SK-N-SH (cell line): ENCODE measurements around the gene MYBBP1A. TPM values are rescaled to one million over a fixed set of nuclear protein-coding genes. Genes with fewer than 3 reads are reported as not detected.

Experiments
- CTCF ChIA-PET: fragments of 300-600, 350-600 bp; formaldehyde crosslinking; extraction: SDS; loops from one replicate; lab custom pipeline; 2021; lab: Yijun Ruan, JAX
- POLR2A ChIA-PET: fragments of 350-600 bp; sonication (Branson Sonifier 250); formaldehyde crosslinking; extraction: SDS; loops from one replicate; lab custom pipeline; 2020; ENCODE audit warnings: antibody characterized with exemption, inconsistent platforms; lab: Yijun Ruan, JAX
- DNase-seq: peaks from one replicate; pipeline ENCODE4 v3.0.0; 2012
- H2AFZ ChIP-seq: fragments of 200-600 bp; sonication (generic); 2 replicates; pipeline ENCODE4 v1.8.1; 2016; ENCODE audit warnings: antibody characterized with exemption, mild to moderate bottlenecking, low read depth
- H3F3A ChIP-seq: fragments of 200-600 bp; sonication (generic); replicated peaks from 2 replicates; pipeline ENCODE3; 2016; ENCODE audit warnings: antibody characterized with exemption, mild to moderate bottlenecking; ENCODE audit not compliant: insufficient read depth
- H3K27ac ChIP-seq, 2 experiments: fragments of 200-500 bp in 1 of 2; fragments of 200-600 bp in 1 of 2; sonication (Bioruptor generic) in 1 of 2; sonication (generic), shearing (Covaris generic) in 1 of 2; 2 replicates each; pipeline versions ENCODE4 v1.5.1 to v1.6.1; 2014 to 2016; ENCODE audit warnings: low read depth in 2 of 2, inconsistent platforms in 1 of 2, low read length in 1 of 2, mild to moderate bottlenecking in 1 of 2, mixed read lengths in 1 of 2
- H3K27me3 ChIP-seq: fragments of 200-600 bp; sonication (generic), shearing (Covaris generic); 2 replicates; pipeline ENCODE4 v1.6.1; 2016; ENCODE audit warnings: mixed run types; ENCODE audit not compliant: insufficient read depth
- H3K36me3 ChIP-seq, 2 experiments: fragments of 200-500 bp in 1 of 2; fragments of 200-600 bp in 1 of 2; sonication (Bioruptor generic) in 1 of 2; sonication (generic) in 1 of 2; replicated peaks in 1 of 2; 2 replicates each; pipeline versions ENCODE3 to v1.5.1; 2014 to 2016; ENCODE audit warnings: low read length in 1 of 2, mild to moderate bottlenecking in 1 of 2; ENCODE audit not compliant: insufficient read depth in 2 of 2, control insufficient read depth in 1 of 2
- H3K4me1 ChIP-seq, 2 experiments: fragments of 200-500 bp in 1 of 2; fragments of 200-600 bp in 1 of 2; sonication (Bioruptor generic) in 1 of 2; sonication (generic), shearing (Covaris generic) in 1 of 2; 2 replicates each; pipeline versions ENCODE4 v1.5.1 to v1.6.1; 2014 to 2016; ENCODE audit warnings: low read depth in 1 of 2, low read length in 1 of 2, mixed run types in 1 of 2; ENCODE audit not compliant: insufficient read depth in 2 of 2, control insufficient read depth in 1 of 2
- H3K4me2 ChIP-seq: fragments of 200-600 bp; sonication (generic), shearing (Covaris generic); 2 replicates; pipeline ENCODE4 v1.6.1; 2017; ENCODE audit warnings: mixed run types
- H3K4me3 ChIP-seq, 2 experiments: fragments of 200-500 bp in 1 of 2; fragments of 200-600 bp in 1 of 2; sonication (Bioruptor generic) in 1 of 2; sonication (generic), shearing (Covaris generic) in 1 of 2; 2 replicates each; pipeline versions ENCODE4 v1.5.1 to v1.8.1; 2014 to 2016; ENCODE audit warnings: low read depth in 2 of 2, inconsistent platforms in 1 of 2, low read length in 1 of 2, mild to moderate bottlenecking in 1 of 2, mixed read lengths in 1 of 2, moderate library complexity in 1 of 2
- H3K79me2 ChIP-seq: fragments of 200-600 bp; sonication (generic); 2 replicates; pipeline ENCODE4 v1.8.1; 2017; ENCODE audit warnings: mild to moderate bottlenecking; ENCODE audit not compliant: insufficient read depth
- H3K9ac ChIP-seq: fragments of 200-600 bp; sonication (generic); 2 replicates; pipeline ENCODE4 v1.6.1; 2017; ENCODE audit warnings: mixed run types
- H3K9me2 ChIP-seq: fragments of 200-600 bp; sonication (generic); 2 replicates; pipeline ENCODE4 v1.6.1; 2017; ENCODE audit warnings: mixed run types
- H3K9me3 ChIP-seq: fragments of 200-600 bp; sonication (generic); 2 replicates; pipeline ENCODE4 v1.6.1; 2017; ENCODE audit warnings: mixed run types, mild to moderate bottlenecking, moderate library complexity
- H4K20me1 ChIP-seq: fragments of 200-600 bp; sonication (generic); 2 replicates; pipeline ENCODE4 v1.6.1; 2017; ENCODE audit warnings: mild to moderate bottlenecking, mixed run types; ENCODE audit not compliant: insufficient read depth
- FOSL2 ChIP-seq: IDR thresholded peaks from 2 replicates; pipeline ENCODE4 v1.4.0; 2012; ENCODE audit warnings: low read depth, mild to moderate bottlenecking, moderate library complexity, borderline replicate concordance
- FOXJ3 ChIP-seq: sonication (generic); formaldehyde crosslinking; IDR thresholded peaks from 2 replicates; pipeline ENCODE4 v1.5.1; 2020; ENCODE audit warnings: mild to moderate bottlenecking, missing genetic modification reagents
- FOXM1 ChIP-seq: IDR thresholded peaks from 2 replicates; pipeline ENCODE4 v1.4.0; 2012; ENCODE audit warnings: low read depth, mild to moderate bottlenecking
- GABPA ChIP-seq: IDR thresholded peaks from 2 replicates; pipeline ENCODE4 v1.4.0; 2012; ENCODE audit warnings: low read depth, mild to moderate bottlenecking
- JUND ChIP-seq: IDR thresholded peaks from 2 replicates; pipeline ENCODE4 v1.4.0; 2012
- MXI1 ChIP-seq: IDR thresholded peaks from 2 replicates; pipeline ENCODE4 v1.6.1; 2012; ENCODE audit warnings: mild to moderate bottlenecking, low read depth, low read length, improper control_type of control experiment
- POLR2AphosphoS5 ChIP-seq: IDR thresholded peaks from 2 replicates; pipeline ENCODE4 v1.6.1; 2012; ENCODE audit warnings: low read depth, low read length
- RAD21 ChIP-seq: IDR thresholded peaks from 2 replicates; pipeline ENCODE4 v1.6.1; 2012; ENCODE audit warnings: mild to moderate bottlenecking, low read length
- RFX5 ChIP-seq: IDR thresholded peaks from 2 replicates; pipeline ENCODE4 v1.6.1; 2012; ENCODE audit warnings: mild to moderate bottlenecking, improper control_type of control experiment, low read length
- SIN3A ChIP-seq: IDR thresholded peaks from 2 replicates; pipeline ENCODE4 v1.6.1; 2012; ENCODE audit warnings: low read depth, mild to moderate bottlenecking, low read length, moderate library complexity, borderline replicate concordance
- SMC3 ChIP-seq: IDR thresholded peaks from 2 replicates; pipeline ENCODE4 v1.6.1; 2012; ENCODE audit warnings: low read depth, low read length, improper control_type of control experiment
- TAF1 ChIP-seq: IDR thresholded peaks from 2 replicates; pipeline ENCODE4 v1.6.1; 2012; ENCODE audit warnings: low read depth, mild to moderate bottlenecking, low read length, moderate library complexity, borderline replicate concordance
- TCF12 ChIP-seq: IDR thresholded peaks from 2 replicates; pipeline ENCODE4 v1.4.0; 2012
- WGBS: methylation state at CpG from one replicate; pipeline ENCODE4 v1.1.6; 2017; ENCODE audit warnings: low lambda C conversion rate; 5-methylcytosine and 5-hydroxymethylcytosine counted together
- polyA plus RNA-seq, 3 experiments: library from polyadenylated mRNA; depleted of rRNA; stranded (reverse); fragments of >200 nt; gene quantifications; 2 replicates each; pipeline ENCODE4 v1.2.3, GENCODE V29; 2012
- TF ChIP-seq, protein P1 (sequence below): IDR thresholded peaks from 2 replicates; pipeline ENCODE4; 2012
- TF ChIP-seq, protein P2 (sequence below): IDR thresholded peaks from 2 replicates; pipeline ENCODE4 v1.4.0; 2012; ENCODE audit warnings: low read depth, borderline replicate concordance
- TF ChIP-seq, protein P3 (sequence below): IDR thresholded peaks from 2 replicates; pipeline ENCODE4 v1.4.0; 2012; ENCODE audit warnings: low read depth, borderline replicate concordance
- TF ChIP-seq, protein P4 (sequence below): IDR thresholded peaks from 2 replicates; pipeline ENCODE4 v1.4.0; 2012; ENCODE audit warnings: low read depth

Gene MYBBP1A
- polyA plus RNA-seq, 1 of the 3 experiments (the other 2 are of a cell fraction), result 93.0 TPM

DNA sequence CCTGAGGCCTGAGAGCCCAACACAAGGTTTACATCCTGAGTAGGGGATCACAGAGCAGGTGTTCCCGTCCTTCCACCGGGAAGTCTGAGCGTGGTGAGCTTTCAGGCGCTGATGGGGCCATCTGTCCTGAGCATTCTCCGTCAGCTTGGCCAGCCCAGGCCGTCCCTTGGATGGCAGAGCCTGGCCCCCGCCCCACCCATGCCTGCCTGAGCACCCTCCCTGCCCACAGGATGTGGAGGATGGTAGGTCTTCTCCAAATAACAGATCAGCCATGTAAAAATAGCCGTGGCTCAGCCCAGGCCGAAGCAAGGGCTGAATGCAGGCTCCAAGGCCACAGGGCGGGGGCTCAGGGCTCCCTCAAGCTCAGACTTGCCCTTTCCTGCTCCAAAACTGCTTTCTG lies 36.3 kb downstream of the MYBBP1A start:
- H3K27me3 ChIP-seq, result no peaks in the 10 kb centered on the region
- no peak overlapping the region for H3K4me2 ChIP-seq
- POLR2A ChIA-PET, result interaction anchor here (0.7 kb wide), 1 partner anchor 33 kb away, joined by 3 read pairs; no protein-coding TSS in a partner anchor
- DNase-seq, result no peak
- no peak overlapping the region for H2AFZ ChIP-seq
- no peaks in the 10 kb centered on the region for H3K36me3 ChIP-seq
- no peaks in the 10 kb centered on the region; a peak in 1 of 4 replicates for H3K4me1 ChIP-seq
- TF ChIP-seq RFX5, result no peak
- H3K27ac ChIP-seq, result no peak overlapping the region
- H3K4me3 ChIP-seq, result no peak overlapping the region
- H3K79me2 ChIP-seq, result no peaks in the 10 kb centered on the region
- 88% methylated on average over 5 of the region's 10 CpGs for WGBS
- CTCF ChIA-PET, result interaction anchor here (1.0 to 1.1 kb wide), 3 partner anchors 8 to 108 kb away, joined by 3 to 5 read pairs (median 4); no protein-coding TSS in a partner anchor
- H3K9me3 ChIP-seq, result no peaks in the 10 kb centered on the region
- no peaks in the 10 kb centered on the region for H4K20me1 ChIP-seq
- H3F3A ChIP-seq, result no peaks in the 10 kb centered on the region
- no peak overlapping the region for H3K9ac ChIP-seq
- H3K9me2 ChIP-seq, result no peaks in the 10 kb centered on the region

DNA sequence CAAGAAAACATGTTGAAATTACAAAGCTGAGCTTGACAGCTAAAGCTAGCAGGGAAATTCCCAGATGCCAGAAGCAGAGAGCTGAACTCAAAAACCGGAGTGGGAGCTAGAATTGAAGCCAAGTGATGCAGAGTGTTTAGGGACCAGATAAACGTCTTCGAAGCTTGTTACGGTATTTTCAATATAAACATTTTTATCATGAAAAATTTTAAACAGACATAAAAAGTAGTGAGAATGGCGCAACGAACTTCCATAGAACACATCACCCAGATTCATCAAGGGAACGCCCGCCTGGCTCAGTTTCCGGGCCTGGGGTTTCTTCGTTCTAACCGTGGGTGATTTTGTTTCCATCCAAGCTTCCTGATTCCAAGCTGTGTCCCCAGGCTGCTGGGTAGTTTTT lies 38.4 kb downstream of the MYBBP1A start:
- Histone ChIP-seq H3K9me3 (no peaks in the 10 kb centered on the region), H3K9me2 (no peaks in the 10 kb centered on the region), H3K36me3 (no peaks in the 10 kb centered on the region), H3K27ac (no peak overlapping the region), H3K4me1 (no peaks in the 10 kb centered on the region; a peak in 1 of 4 replicates), H3K27me3 (no peaks in the 10 kb centered on the region), H3K79me2 (no peaks in the 10 kb centered on the region), H3K4me2 (no peak overlapping the region), H3K9ac (no peak overlapping the region), H3K4me3 (no peak overlapping the region), H2AFZ (no peak overlapping the region), H3F3A (no peaks in the 10 kb centered on the region), H4K20me1 (no peaks in the 10 kb centered on the region)
- DNase-seq, result no peak
- WGBS, result 90% methylated on average over 11 of the region's 11 CpGs
- ChIA-PET CTCF (interaction anchor here (1.3 kb wide), 1 partner anchor 50 kb away, joined by 5 read pairs; no protein-coding TSS in a partner anchor), POLR2A (no interaction called here)
- TF ChIP-seq FOXM1, result no peak
- TF ChIP-seq MXI1, result no peak
- TF ChIP-seq, protein P1, sequence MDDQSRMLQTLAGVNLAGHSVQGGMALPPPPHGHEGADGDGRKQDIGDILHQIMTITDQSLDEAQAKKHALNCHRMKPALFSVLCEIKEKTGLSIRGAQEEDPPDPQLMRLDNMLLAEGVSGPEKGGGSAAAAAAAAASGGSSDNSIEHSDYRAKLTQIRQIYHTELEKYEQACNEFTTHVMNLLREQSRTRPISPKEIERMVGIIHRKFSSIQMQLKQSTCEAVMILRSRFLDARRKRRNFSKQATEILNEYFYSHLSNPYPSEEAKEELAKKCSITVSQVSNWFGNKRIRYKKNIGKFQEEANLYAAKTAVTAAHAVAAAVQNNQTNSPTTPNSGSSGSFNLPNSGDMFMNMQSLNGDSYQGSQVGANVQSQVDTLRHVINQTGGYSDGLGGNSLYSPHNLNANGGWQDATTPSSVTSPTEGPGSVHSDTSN, result no peak
- TF ChIP-seq TCF12, result no peak
- no peak for TF ChIP-seq SIN3A
- no peak for TF ChIP-seq RAD21
- no peak for TF ChIP-seq JUND
- no peak for TF ChIP-seq TAF1

DNA sequence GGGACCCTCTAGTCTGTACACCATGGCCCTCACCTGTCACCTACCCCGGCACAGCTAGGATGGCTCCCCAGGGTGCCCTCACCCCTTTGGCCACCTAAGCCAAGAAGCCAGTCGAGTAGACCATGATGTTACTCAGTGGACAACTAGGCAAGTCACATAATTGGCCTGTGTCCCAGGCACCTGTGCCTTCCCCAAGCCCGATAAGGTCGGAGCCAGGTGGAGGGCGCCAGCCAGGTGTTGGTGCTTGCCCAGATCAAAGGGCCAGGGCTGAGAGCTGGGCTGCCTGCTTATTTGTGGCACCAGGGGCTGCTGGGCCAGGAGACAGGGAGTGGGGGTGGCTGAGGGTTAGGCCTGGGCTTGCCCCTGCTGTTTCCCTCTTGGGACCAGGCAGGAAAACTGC lies 39.7 kb downstream of the MYBBP1A start:
- no CpG with 5 or more reads among the region's 5 CpGs for WGBS
- Histone ChIP-seq H2AFZ (no peak overlapping the region), H3K79me2 (no peaks in the 10 kb centered on the region), H3K36me3 (no peaks in the 10 kb centered on the region), H3K4me3 (no peak overlapping the region), H3K27me3 (no peaks in the 10 kb centered on the region), H3K27ac (no peak overlapping the region), H3K4me2 (no peak overlapping the region), H3K9me3 (no peaks in the 10 kb centered on the region), H3K9ac (no peak overlapping the region), H3K9me2 (no peaks in the 10 kb centered on the region), H3F3A (no peaks in the 10 kb centered on the region), H3K4me1 (no peaks in the 10 kb centered on the region; a peak in 1 of 4 replicates), H4K20me1 (no peaks in the 10 kb centered on the region)
- CTCF ChIA-PET, result no interaction called here
- POLR2A ChIA-PET, result no interaction called here
- DNase-seq, result no peak
- TF ChIP-seq FOXJ3 (CRISPR knock-in tag) (no peak), SMC3 (no peak), FOSL2 (no peak), GABPA (no peak), JUND (no peak), POLR2AphosphoS5 (no peak), RFX5 (no peak)
- TF ChIP-seq, protein P2, sequence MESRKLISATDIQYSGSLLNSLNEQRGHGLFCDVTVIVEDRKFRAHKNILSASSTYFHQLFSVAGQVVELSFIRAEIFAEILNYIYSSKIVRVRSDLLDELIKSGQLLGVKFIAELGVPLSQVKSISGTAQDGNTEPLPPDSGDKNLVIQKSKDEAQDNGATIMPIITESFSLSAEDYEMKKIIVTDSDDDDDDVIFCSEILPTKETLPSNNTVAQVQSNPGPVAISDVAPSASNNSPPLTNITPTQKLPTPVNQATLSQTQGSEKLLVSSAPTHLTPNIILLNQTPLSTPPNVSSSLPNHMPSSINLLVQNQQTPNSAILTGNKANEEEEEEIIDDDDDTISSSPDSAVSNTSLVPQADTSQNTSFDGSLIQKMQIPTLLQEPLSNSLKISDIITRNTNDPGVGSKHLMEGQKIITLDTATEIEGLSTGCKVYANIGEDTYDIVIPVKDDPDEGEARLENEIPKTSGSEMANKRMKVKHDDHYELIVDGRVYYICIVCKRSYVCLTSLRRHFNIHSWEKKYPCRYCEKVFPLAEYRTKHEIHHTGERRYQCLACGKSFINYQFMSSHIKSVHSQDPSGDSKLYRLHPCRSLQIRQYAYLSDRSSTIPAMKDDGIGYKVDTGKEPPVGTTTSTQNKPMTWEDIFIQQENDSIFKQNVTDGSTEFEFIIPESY, result no peak
- TF ChIP-seq, protein P3, sequence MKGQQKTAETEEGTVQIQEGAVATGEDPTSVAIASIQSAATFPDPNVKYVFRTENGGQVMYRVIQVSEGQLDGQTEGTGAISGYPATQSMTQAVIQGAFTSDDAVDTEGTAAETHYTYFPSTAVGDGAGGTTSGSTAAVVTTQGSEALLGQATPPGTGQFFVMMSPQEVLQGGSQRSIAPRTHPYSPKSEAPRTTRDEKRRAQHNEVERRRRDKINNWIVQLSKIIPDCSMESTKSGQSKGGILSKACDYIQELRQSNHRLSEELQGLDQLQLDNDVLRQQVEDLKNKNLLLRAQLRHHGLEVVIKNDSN, result no peak
- TF ChIP-seq, protein P4, sequence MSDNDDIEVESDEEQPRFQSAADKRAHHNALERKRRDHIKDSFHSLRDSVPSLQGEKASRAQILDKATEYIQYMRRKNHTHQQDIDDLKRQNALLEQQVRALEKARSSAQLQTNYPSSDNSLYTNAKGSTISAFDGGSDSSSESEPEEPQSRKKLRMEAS, result no peak
